DMS79 (cell line): ENCODE results near the gene NPAS3.
A peak's percentile ranks its signal among the peaks of the same experiment; 100 is the strongest.

ENCODE experiments used
- DNase-seq: peaks from one replicate; lab custom pipeline; 2025; lab: John Stamatoyannopoulos, UW

Gene NPAS3

GRCh38 chr14:33257796-33258195 is 319.1 kb downstream of the NPAS3 start:
- DNase-seq: no peak

GRCh38 chr14:33259764-33260163 is 321.1 kb downstream of the NPAS3 start:
- DNase-seq: no peak

- no peak for DNase-seq
These were observed 332.5 kb downstream of the NPAS3 start for GRCh38 chr14:33271216-33271615.

GRCh38 chr14:33271891-33272290 is 333.2 kb downstream of the NPAS3 start:
- DNase-seq: no peak

DNA sequence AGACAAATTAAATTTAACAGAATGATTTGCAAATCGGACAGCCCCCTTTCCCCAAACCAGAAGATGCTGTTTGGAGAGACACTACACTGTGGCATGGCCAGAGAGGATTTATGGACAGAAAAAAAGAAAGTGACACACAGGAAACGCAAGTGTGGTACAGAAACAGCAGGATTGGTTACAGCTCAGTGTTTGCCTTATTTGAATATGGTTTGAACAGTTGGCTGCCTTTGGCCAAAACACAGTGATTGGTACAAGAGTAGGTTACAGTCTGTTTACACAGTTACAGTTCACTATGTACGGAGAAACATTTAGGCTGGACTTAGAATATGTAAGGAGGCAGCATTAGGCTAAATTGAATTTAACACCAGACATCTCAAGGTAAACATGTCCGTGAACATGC is 335.3 kb downstream of the NPAS3 start:
- no peak for DNase-seq

DNA sequence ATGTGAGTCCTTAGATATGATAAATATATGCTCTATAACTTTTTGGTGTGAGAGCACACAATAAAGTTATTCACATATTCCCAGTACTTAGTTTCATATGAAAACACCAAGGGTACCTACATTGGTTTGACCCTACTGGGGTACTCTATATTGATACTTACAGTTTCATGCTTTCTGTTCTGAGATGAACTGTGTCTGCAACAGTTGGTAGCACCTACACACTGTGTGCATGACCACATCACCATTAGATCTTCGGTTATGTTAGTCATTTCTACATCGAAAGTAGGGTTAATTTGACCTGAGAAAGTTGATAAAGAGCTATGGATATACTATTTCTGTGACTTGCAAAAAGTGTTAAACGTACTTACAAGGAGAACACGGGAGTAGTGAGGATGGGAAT is 337.2 kb downstream of the NPAS3 start:
- DNase-seq: no peak

- DNase-seq: no peak
These were observed 341.2 kb downstream of the NPAS3 start for GRCh38 chr14:33279865-33280264.

DNA sequence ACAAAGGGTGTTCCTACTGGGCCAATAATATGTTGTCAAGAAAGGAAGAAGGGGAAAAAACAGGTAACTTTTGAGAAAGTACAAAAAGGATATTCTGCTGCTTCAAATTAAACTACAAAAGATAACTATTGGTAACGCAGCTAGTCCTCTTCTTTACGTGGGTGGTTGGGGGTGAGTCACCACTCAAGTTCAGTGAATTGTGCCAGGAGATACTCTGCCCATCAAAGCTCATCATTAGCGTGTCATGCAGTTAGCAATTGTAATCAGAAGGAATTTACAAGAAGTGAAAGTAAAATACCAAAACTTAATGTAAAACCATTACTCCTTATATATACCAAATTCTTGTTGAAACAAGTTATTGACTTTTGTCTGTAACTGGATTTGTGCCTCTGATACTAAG is 342.0 kb downstream of the NPAS3 start:
- DNase-seq: no peak

DNA sequence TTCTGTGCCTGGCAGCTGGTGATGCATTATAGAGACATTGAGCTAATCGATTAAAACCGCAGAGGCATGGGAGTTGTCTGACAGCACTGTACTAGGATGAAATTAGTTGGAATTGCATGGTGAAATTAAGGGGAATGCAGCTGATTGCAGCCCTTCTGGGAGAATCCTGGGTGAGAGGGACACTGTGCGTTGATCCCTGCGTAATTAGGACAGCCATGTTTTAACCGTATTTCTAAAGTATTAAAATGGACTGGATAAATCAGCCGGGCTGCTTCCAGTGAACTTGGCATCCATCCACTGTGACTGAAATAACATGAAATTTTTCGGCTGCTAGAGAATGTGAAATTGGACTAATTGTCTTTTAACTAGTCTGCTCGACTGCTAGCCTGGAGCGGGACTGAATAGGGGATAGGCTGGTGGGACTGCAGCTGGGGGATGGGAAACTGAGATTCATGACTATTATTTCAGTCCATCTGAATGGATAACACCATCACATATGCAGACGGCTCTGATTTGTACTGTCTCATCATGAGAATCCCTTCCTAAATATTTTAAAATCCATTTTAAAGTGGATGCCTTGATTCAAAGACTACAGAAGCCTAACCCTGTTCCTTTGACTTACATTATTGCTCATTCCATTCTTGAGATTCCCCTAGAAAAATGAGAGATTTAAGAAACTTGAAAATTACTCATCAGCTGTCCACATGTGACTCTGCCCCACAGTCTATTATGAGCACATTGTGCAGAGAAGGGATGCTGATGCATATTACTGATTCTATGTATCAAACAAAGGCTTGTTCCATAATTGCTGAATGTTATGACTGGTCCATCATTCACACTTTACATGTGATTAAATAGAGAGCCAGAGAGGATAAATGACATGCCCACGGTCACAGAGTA is 343.9 kb downstream of the NPAS3 start:
- DNase-seq: no peak

DNA sequence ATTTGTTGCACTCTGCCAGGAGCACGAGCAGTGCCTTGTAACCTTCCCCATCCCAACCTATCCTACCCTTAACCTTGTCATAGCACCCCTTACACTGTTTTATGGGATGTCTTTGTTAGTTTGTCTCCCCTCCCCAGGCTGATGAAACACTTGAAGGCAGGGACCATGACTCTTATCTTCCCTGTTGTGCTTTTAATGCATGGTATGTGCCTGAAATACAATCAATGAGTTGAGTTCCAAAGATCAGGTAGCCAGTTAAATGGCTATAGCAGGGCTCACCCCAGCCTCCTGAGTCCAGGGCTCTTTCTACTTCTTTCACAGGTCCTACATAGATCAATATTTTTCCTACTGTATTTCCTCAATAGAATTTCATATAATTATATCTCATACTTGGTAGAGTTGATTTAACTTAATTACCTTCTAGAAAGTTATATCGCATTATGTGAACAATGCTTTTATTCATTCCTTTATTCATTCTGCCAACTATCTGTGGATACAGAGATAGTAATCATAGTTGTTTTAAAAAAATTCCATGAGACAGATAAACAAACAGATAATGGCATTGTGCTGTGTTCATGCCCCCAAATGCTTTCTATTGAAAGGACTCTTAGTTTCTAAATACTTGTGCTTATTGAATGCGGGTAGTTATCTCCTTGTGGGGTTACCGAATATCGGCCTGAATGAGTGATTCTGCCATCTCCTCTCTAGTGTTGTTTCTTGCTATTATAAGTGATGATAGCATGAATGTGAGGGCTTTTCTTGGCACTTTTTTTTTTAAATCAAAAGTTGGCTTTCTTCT is 347.4 kb downstream of the NPAS3 start:
- no peak for DNase-seq

DNA sequence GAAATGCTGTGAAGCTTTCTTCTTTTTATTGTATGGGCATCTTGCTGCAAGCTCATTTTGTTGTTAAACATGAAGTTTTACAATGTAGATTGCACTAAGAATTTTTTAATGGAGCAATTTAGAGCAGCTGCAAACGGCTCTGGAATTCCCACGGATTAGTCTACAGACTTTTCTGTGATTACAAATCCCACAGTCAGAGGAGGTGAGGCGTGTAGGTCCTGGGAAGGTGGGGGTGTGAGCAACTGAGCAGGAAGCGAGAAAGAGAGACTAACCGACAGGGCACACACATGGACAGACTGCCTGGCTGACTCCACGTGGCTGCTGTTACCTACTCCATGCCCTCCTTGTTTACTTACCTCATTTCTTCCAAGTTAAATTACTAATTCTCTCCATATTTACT is 348.5 kb downstream of the NPAS3 start:
- DNase-seq: no peak

GRCh38 chr14:33290641-33291040 is 352.0 kb downstream of the NPAS3 start:
- no peak for DNase-seq

DNA sequence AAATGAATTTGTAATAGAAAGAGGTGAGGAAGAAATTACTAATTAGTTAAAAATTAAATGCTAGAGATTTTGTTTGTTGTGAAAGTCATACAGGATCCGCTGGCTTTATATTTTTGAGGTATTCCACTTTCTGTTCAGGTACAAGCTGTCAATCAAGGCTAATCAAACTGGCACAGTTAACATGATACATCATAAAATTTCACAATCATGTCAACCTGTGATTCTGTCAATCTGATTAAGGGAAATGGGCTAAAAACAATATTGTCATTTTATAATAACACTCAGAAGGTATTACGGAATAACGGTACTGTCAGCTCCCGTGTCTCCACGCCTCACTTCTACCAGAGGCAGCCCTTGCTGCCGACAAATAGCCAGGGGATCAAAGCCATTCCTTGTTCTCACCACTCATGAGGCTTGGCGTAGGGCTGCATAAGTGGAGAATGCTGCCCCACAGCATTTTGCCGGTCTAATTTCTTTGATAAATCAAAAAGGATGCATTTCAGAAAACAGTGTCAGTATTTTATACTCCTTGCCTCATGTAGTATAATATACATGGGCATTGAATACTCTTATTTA is 352.9 kb downstream of the NPAS3 start:
- no peak for DNase-seq

DNA sequence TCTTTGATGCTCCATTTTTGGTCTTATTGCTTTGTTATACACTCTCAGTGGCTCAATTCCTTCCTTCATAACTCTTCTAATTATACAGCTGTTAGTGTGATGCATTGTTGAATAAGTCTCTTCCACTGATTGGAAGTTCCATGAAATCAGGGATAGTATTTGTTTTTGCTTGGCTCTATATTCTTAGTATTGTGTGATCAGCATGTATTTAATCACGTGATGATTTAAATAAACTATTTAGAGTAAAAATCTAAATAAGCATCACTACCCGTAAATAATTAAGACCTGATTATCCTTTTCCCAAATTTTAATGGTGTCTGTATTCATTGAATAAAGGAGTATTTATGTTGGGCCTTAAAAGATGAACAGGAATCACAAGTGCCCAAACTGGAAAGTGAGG is 355.7 kb downstream of the NPAS3 start:
- no peak for DNase-seq

DNA sequence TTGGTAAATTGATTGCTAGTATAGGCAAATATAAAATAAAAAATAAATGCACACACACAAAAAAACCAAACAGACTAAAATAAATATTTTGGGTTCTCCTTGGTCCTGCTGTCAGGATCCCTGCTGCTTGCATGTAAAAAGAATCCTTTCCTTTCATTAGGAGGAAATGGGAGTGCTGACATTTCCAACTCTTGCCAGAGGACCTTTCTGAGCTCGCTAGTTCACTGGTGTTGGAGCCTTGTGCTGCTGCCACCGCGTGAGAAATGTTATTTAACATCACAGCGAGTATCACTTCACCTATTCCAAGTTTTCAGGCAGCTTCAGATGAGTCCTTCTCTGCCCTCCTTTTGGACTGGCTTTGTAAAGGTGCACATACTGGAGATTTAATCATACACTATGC is 358.9 kb downstream of the NPAS3 start:
- no peak for DNase-seq

DNA sequence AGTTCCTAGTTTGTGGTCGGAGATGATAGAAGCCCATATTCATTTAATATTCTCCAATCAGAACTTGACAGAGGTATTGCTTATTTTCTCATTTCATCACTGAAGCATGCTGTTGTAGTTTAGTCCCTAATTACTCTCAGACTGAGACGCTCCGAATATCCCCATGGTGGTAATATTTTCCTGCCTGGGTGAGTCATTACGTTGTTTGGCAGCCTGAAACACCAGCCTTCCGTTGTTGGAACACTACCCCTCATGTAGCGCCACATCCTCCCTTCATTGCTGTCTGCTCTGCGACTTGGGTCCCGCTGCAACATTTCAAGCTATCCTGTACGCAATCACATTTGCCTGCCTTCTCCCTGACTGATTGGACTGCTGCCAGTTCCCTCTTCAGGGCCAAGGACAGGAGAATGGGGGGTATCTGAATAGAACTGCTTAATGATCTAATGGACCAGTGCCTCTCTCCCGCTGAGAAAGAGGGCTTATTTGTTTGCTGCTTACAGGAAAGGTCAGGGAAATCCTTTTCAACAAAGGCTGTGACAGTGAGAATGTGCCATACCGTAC is 369.1 kb downstream of the NPAS3 start:
- peak; percentile 7 for DNase-seq

DNA sequence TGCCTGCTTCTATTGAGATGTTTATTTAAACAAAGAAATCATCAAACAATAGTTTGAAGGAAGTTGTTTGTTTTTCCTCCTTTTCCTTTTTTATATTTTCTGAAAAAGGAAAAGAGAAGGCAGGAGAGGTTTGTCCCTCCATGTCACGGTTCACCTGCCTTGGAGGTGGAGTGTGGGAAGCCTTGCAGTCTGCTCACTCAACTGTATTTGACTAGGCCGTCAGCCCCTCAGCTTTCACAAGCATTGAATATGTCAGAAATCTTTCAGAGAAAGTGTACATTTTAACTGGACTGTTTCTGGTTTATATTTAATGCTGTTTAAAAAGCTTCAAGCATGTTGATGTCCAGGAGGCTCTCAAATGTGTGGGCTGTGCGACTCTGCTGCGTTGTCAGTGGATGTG is 370.4 kb downstream of the NPAS3 start:
- DNase-seq: no peak

GRCh38 chr14:33315217-33315616 is 376.5 kb downstream of the NPAS3 start:
- no peak for DNase-seq

DNA sequence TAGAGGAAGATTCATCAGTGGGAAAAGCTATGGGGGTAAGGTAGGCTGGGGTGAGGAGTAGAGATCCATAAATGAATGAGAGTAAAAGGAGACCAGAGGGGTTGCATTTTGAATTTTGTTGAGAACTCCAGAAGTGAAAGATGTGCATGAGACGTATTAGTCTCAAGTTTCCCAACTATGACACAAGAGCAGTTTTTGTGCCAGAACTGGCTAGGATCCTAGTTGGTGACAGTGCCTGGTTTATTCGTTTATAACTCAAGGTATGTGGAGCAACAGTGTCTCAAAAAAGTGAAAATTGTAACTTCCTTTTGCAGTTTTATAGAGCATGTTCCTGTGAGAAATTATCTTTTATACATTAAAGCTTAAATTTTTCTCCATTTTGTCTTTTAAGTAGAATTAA is 377.0 kb downstream of the NPAS3 start:
- no peak for DNase-seq

- DNase-seq: no peak
These were observed 379.0 kb downstream of the NPAS3 start for GRCh38 chr14:33317675-33318074.

DNA sequence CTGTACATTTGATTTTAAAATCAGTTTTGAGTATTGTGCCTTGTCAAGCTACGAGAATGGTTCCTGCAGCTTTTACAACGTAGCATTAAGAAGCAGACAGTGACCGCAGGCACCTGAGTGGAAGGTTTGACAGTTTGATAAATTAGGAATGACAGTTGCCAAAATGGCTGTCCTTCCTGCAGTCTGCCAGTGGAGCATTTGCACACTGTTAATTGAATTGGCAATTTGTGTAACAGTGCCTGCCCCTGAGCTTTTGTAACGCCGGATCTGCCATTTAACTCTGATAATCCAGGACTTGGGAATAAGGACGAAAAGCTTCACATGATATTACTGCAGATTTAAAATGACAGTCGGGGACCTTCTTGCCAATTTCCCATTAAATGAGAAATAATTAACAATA is 385.3 kb downstream of the NPAS3 start:
- DNase-seq: no peak

DNA sequence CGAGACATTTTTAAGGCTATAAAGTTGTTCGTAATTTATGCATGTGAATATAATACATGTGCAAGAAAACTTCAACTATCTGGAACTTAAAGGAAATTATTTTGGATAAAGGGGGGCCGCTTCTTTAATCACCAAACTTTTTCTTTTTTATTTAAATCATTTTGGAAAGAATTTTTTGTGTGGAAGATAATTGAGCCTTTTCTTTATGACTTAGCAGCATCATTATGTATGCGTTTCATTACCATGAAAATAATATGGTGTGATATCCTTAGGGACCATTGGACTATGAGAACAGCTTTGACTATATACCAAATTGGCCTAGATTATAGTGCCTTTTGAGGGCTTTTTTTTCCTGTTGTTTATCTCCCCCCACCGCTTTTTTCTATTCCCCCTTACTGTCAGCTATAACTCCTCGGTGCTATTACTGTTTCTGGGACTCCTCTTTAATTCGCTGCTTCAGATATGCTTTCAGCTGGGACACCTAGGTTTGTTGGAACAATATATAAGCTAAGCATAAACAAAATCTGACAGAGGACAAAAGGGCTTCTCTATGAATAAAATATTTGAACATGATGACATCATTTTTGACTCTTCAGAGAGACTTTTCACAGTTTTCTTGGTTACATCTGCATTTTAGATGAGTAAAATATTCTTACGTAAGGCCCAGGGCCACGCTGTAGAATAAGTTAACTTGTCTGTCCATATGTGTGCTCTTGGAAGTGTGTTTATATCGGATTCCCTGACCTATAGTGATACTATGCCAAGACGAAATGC is 392.7 kb downstream of the NPAS3 start:
- DNase-seq: no peak
